Stimulated activated naive CD8-positive, alpha-beta T cell treated with anti-CD3 and anti-CD28 coated beads, Interleukin-15, Interleukin-2, amounts not matched to agents 100 ng/mL and 50 ng/mL, for 24 hours (primary cell): Measurements from ENCODE around the gene DNAL1.

ENCODE experiments used
- H3K27ac Mint-ChIP-seq: one replicate; pipeline ENCODE4 v1.8.0; 2021; ENCODE audit warnings: mild to moderate bottlenecking, mixed read lengths
- H3K27me3 Mint-ChIP-seq: one replicate; pipeline ENCODE4 v1.8.0; 2021; ENCODE audit warnings: mixed read lengths
- H3K36me3 Mint-ChIP-seq: one replicate; pipeline ENCODE4 v1.8.0; 2021; ENCODE audit warnings: low read depth, mixed read lengths
- H3K4me1 Mint-ChIP-seq: one replicate; pipeline ENCODE4 v1.8.0; 2021; ENCODE audit warnings: low read depth, mixed read lengths
- H3K4me3 Mint-ChIP-seq: one replicate; pipeline ENCODE4 v1.8.0; 2021; ENCODE audit warnings: mild to moderate bottlenecking, mixed read lengths
- H3K9me3 Mint-ChIP-seq: one replicate; pipeline ENCODE4 v1.8.0; 2021; ENCODE audit warnings: mixed read lengths

The DNAL1 gene

DNA sequence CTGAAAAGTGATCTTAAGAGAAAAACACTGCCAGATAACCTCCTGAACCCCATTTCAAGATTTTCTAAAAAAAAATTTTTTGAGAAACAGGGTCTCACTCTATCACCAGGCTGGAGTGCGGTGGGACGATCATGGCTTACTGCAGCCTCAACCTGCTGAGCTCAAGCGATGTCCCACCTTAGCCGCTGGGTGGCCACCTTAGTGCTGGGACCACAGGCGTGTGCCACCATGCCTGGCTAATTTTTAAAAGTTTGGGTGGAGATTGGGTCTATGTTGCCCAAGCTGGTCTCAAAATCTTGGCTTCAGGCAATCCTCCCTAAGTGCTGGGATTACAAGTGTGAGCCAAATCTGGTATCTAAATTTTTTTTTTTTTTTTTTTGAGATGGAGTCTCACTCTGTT is 66.0 kb downstream of the DNAL1 start:
- Mint-ChIP-seq H3K36me3 (peaks cover 21% of the 10 kb centered on the region), H3K4me1 (peaks cover 25% of the 10 kb centered on the region), H3K27me3 (no peaks in the 10 kb centered on the region), H3K9me3 (no peaks in the 10 kb centered on the region), H3K27ac (no peak overlapping the region), H3K4me3 (no peak overlapping the region)

DNA sequence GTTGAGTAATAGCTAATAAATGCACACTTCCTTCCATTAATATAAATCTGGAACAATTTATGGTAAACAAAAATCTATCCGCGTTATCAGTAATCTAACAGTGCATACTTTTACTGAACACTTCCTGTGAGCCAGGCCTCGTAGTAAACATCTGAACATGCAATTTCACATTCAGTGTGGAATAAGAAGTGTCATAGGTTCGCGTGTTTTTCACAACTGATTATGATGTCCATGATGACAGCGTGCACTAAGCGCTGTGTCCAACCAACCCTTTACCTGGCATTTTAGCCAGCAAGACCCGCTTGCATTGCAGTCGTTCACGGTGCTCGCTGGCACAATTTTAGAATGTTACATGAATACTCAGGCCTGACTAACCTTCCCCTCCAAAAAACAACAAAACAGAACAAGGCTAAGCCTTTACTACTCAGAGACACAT is 67.3 kb downstream of the DNAL1 start:
- Mint-ChIP-seq H3K9me3 (no peaks in the 10 kb centered on the region), H3K36me3 (peaks cover 30% of the 10 kb centered on the region), H3K27ac (peak overlapping the region; percentile 96), H3K4me3 (peak overlapping the region; percentile 94), H3K27me3 (no peaks in the 10 kb centered on the region), H3K4me1 (peaks cover 25% of the 10 kb centered on the region)

- Mint-ChIP-seq H3K36me3 (peaks cover 33% of the 10 kb centered on the region), H3K27me3 (no peaks in the 10 kb centered on the region), H3K27ac (peak overlapping the region; percentile 96), H3K9me3 (no peaks in the 10 kb centered on the region), H3K4me3 (peak overlapping the region; percentile 94), H3K4me1 (peaks cover 25% of the 10 kb centered on the region)
These were observed 67.9 kb downstream of the DNAL1 start for GRCh38 chr14:73712540-73713180.

DNA sequence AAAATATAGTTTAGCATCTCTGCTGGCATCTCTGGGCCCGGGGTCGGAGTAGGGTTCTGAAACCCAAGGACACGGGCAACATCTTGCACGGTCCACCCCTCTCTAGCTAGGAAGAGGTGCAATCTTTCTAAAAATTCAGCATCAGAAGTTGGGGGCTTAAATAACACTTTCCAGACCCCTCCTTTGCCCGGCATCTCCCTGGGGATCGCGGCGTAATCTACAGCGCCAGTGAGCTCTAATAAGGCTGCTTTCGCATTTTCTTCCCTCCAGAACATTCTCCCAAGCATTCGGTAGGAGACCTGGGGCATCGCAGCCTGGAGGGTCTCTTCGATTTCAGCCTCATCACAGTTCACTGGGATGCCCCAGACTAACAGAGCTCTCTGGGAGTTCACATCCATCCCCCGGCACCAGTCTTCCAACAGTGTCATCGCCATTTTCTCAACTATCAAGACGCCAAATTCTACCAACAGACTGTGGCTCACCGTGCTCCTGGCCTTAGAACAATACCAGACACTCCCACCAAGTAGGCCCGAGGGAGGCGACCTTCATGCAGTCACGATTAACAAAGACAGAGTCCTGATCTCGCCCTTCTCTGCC is 68.5 kb downstream of the DNAL1 start:
- Mint-ChIP-seq H3K27ac (peak overlapping the region; percentile 96), H3K27me3 (no peaks in the 10 kb centered on the region), H3K4me1 (peaks cover 25% of the 10 kb centered on the region), H3K4me3 (peak overlapping the region; percentile 94), H3K9me3 (no peaks in the 10 kb centered on the region), H3K36me3 (peaks cover 36% of the 10 kb centered on the region)

GRCh38 chr14:73713803-73714655 is 69.2 kb downstream of the DNAL1 start, which contains the start of gene PNMA1:
TSS of gene PNMA1 (minus strand) at chr14:73714384. CDS start at chr14:73713639, 745 bp downstream.
- peaks cover 25% of the 10 kb centered on the region for H3K4me1 Mint-ChIP-seq
- no peaks in the 10 kb centered on the region for H3K27me3 Mint-ChIP-seq
- peak within 1 kb of the TSS; percentile 96 for H3K27ac Mint-ChIP-seq
- peaks cover 37% of the 10 kb centered on the region for H3K36me3 Mint-ChIP-seq
- H3K4me3 Mint-ChIP-seq = peak within 1 kb of the TSS; percentile 94
- no peaks in the 10 kb centered on the region for H3K9me3 Mint-ChIP-seq

DNA sequence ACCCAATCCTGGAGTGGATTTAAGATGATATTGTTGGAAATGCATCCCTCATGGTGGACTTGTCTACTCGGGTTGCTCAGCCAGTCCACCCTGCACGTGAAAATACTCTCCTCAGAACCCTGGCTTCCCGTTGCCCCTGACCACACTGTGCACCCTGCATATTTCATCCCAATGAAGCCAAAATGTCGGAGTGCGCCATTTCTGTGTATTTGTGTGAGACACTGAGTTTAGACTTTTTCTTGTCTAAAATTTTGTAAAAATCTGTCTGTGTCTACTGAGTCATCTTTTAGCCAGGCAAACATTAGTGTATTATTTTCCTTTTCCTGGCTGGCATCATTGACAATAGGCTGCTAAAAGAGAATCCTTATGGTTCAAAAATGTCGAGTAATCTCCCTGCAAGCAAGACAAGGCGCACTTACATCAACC is 69.9 kb downstream of the DNAL1 start:
- peaks cover 44% of the 10 kb centered on the region for H3K36me3 Mint-ChIP-seq

GRCh38 chr14:73715707-73716106 is 70.9 kb downstream of the DNAL1 start:
- Mint-ChIP-seq H3K27ac (no peak overlapping the region), H3K36me3 (peaks cover 39% of the 10 kb centered on the region), H3K4me1 (peaks cover 21% of the 10 kb centered on the region), H3K9me3 (no peaks in the 10 kb centered on the region), H3K4me3 (no peak overlapping the region), H3K27me3 (no peaks in the 10 kb centered on the region)

More for the DNA sequence above, 69.9 kb downstream of the DNAL1 start:
- no peaks in the 10 kb centered on the region for H3K27me3 Mint-ChIP-seq
- H3K27ac Mint-ChIP-seq = peak overlapping the region; percentile 68
- H3K4me3 Mint-ChIP-seq = peak overlapping the region; percentile 69
- H3K4me1 Mint-ChIP-seq = peaks cover 25% of the 10 kb centered on the region
- H3K9me3 Mint-ChIP-seq = no peaks in the 10 kb centered on the region

GRCh38 chr14:73717266-73717665 is 72.5 kb downstream of the DNAL1 start:
- Mint-ChIP-seq H3K9me3 (no peaks in the 10 kb centered on the region), H3K36me3 (peaks cover 46% of the 10 kb centered on the region), H3K27ac (no peak overlapping the region), H3K4me1 (peaks cover 21% of the 10 kb centered on the region), H3K27me3 (no peaks in the 10 kb centered on the region), H3K4me3 (no peak overlapping the region)

GRCh38 chr14:73717711-73718417 is 73.1 kb downstream of the DNAL1 start:
- Mint-ChIP-seq H3K27ac (peak overlapping the region; percentile 49), H3K9me3 (no peaks in the 10 kb centered on the region), H3K27me3 (no peaks in the 10 kb centered on the region), H3K4me3 (no peak overlapping the region), H3K4me1 (peaks cover 17% of the 10 kb centered on the region), H3K36me3 (peaks cover 48% of the 10 kb centered on the region)

DNA sequence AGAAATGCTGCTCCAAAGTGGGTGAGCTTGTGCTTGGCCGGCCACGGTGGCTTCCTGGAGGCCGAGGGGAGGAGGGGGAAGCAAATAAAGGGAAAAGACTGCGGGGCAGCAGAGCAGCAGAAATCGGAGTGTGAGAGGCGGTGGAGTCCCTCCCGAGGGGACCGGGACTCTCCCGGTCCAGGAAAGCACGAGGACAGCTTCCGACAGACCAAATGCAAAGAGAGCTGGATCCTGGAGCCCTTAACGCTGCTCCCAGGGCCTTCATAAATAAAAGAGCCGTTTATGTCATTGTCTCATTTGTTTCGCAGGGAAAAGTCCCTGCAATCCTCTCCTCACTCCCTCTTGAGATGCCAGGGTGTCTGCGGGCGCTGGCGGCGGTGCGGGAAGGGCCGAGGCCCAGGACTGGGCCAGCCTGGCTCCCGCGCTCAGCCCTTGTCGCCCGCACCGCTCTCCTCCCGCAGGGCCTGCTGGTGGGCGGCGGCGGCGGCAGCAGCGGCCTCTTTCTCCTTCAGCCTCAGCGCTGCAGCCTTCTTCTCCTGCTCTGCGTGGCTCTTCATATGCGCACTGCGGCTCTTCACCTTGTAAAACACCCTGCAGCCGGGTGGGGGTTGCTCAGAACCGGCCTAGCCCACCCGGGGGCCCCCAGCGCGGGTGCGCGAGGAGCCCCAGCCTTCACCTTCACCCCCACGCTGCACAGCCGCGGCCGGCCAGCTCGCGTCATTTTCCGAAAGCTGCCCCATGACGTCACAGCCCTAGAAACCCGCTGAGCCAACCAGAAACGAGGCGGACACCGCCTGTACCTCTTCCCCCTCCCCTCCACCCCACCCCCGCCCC is 73.8 kb downstream of the DNAL1 start:
- H3K36me3 Mint-ChIP-seq = peaks cover 54% of the 10 kb centered on the region
- no peaks in the 10 kb centered on the region for H3K27me3 Mint-ChIP-seq
- peak overlapping the region; percentile 49 for H3K27ac Mint-ChIP-seq
- no peaks in the 10 kb centered on the region for H3K9me3 Mint-ChIP-seq
- peaks cover 18% of the 10 kb centered on the region for H3K4me1 Mint-ChIP-seq
- no peak overlapping the region for H3K4me3 Mint-ChIP-seq

- H3K27me3 Mint-ChIP-seq = no peaks in the 10 kb centered on the region
- peaks cover 22% of the 10 kb centered on the region for H3K4me1 Mint-ChIP-seq
- peak overlapping the region; percentile 31 for H3K27ac Mint-ChIP-seq
- no peaks in the 10 kb centered on the region for H3K9me3 Mint-ChIP-seq
- peaks cover 62% of the 10 kb centered on the region for H3K36me3 Mint-ChIP-seq
- H3K4me3 Mint-ChIP-seq = no peak overlapping the region
These were observed 74.6 kb downstream of the DNAL1 start for GRCh38 chr14:73719361-73719760.

GRCh38 chr14:73719791-73720190 is 75.0 kb downstream of the DNAL1 start:
- Mint-ChIP-seq H3K27me3 (no peaks in the 10 kb centered on the region), H3K27ac (no peak overlapping the region), H3K9me3 (no peaks in the 10 kb centered on the region), H3K4me3 (no peak overlapping the region), H3K4me1 (peaks cover 18% of the 10 kb centered on the region), H3K36me3 (peaks cover 61% of the 10 kb centered on the region)

- Mint-ChIP-seq H3K27me3 (no peaks in the 10 kb centered on the region), H3K27ac (peak overlapping the region; percentile 61), H3K4me1 (peaks cover 18% of the 10 kb centered on the region), H3K4me3 (no peak overlapping the region), H3K36me3 (peaks cover 65% of the 10 kb centered on the region), H3K9me3 (no peaks in the 10 kb centered on the region)
These were observed 75.8 kb downstream of the DNAL1 start for GRCh38 chr14:73720636-73721035.
